ENCODE data around the gene ROPN1L. TPM values are rescaled to one million over a fixed set of nuclear protein-coding genes. Genes with fewer than 3 reads are reported as not detected.

Gene ROPN1L
- total and polyA plus RNA-seq, 4 donors: 12.0 to 34.8 (median 27.2) TPM

DNA sequence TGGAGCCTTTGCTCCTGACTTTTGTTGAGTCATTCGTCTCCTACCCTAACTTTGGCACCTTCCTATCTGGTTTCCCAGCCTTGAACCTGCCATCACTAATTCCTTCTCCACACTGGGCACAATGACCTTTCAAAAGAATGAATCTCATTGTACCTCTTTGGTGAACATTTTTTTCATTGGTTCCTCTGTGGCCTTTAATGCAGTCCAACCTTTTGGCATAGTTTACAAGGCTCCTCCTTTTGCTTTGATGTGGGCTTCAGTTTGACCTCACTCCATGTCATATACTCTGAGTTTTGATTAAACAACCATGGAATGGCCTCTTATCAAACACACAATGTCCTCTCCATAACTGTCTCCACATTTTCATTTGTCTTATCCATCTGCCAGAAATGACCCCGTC lies 14.5 kb upstream of the ROPN1L start:
- ATAC-seq (ENCODE audit: insufficient read depth, low FRiP score) (no peak), DNase-seq (no peak)
- H3K9ac ChIP-seq (ENCODE audit: insufficient read depth in 1 of 2, low read length in 2 of 2): no peak overlapping the region
- no peaks in the 10 kb centered on the region for H3K9me3 ChIP-seq (ENCODE audit: control insufficient read depth in 4 of 4, insufficient read depth in 3 of 4, low read length in 3 of 4)
- TF ChIP-seq, protein P1, sequence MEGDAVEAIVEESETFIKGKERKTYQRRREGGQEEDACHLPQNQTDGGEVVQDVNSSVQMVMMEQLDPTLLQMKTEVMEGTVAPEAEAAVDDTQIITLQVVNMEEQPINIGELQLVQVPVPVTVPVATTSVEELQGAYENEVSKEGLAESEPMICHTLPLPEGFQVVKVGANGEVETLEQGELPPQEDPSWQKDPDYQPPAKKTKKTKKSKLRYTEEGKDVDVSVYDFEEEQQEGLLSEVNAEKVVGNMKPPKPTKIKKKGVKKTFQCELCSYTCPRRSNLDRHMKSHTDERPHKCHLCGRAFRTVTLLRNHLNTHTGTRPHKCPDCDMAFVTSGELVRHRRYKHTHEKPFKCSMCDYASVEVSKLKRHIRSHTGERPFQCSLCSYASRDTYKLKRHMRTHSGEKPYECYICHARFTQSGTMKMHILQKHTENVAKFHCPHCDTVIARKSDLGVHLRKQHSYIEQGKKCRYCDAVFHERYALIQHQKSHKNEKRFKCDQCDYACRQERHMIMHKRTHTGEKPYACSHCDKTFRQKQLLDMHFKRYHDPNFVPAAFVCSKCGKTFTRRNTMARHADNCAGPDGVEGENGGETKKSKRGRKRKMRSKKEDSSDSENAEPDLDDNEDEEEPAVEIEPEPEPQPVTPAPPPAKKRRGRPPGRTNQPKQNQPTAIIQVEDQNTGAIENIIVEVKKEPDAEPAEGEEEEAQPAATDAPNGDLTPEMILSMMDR (IDR thresholded peaks at IDR 0.05; ENCODE audit: control extremely low read depth, extremely low read depth): no peak
- no peak overlapping the region for H3K4me3 ChIP-seq
- peaks cover 23 to 45% (median 41%) of the 10 kb centered on the region in 4 donors for H3K36me3 ChIP-seq (ENCODE audit: control insufficient read depth in 4 of 4, insufficient read depth in 4 of 4, low read length in 4 of 4)
- H3K27ac ChIP-seq (ENCODE audit: low read depth in 1 of 2, low read length in 1 of 2): no peak overlapping the region
- no peaks in the 10 kb centered on the region for H3K27me3 ChIP-seq (ENCODE audit: control insufficient read depth in 3 of 3, insufficient read depth in 3 of 3, low read length in 2 of 3)
- 97 to 98% methylated on average over 2 of the region's 2 CpGs for WGBS, 2 donors
- H3K4me1 ChIP-seq (ENCODE audit: control insufficient read depth in 5 of 5, insufficient read depth in 5 of 5, low read length in 5 of 5): peaks cover 0 to 2% (median 0%) of the 10 kb centered on the region in 5 donors

DNA sequence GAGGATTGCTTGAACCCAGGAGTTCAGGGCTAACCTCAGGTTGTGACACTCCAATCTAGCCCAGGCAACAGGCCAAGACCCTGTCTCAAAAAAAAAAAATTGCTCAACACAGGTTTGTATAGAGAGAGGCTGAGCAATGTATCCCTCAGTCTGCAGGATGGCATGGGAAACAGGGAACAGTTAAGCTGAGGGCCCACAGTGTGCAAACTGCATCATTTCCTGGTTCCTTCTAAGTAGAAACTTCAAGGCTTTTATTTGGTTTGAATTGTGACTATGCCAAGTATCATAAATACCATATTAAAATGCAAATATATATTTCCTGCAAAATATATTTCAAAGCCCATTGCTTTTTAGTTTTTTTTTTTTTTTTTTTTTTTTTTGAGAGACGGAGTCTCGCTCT lies 13.7 kb upstream of the ROPN1L start:
- ATAC-seq (ENCODE audit: insufficient read depth, low FRiP score): no peak
- DNase-seq: no peak
- H3K4me3 ChIP-seq: no peak overlapping the region
- H3K27me3 ChIP-seq (ENCODE audit: control insufficient read depth in 3 of 3, insufficient read depth in 3 of 3, low read length in 2 of 3): no peaks in the 10 kb centered on the region
- peaks cover 26 to 47% (median 45%) of the 10 kb centered on the region in 4 donors for H3K36me3 ChIP-seq (ENCODE audit: control insufficient read depth in 4 of 4, insufficient read depth in 4 of 4, low read length in 4 of 4)
- 98 to 100% methylated on average over 2 of the region's 2 CpGs for WGBS, 2 donors
- no peaks in the 10 kb centered on the region for H3K9me3 ChIP-seq (ENCODE audit: control insufficient read depth in 4 of 4, insufficient read depth in 3 of 4, low read length in 3 of 4)
- no peak overlapping the region for H3K9ac ChIP-seq (ENCODE audit: insufficient read depth in 1 of 2, low read length in 2 of 2)
- TF ChIP-seq, protein P1 (IDR thresholded peaks at IDR 0.05; ENCODE audit: control extremely low read depth, extremely low read depth): no peak
- peaks cover 0 to 2% (median 0%) of the 10 kb centered on the region in 5 donors for H3K4me1 ChIP-seq (ENCODE audit: control insufficient read depth in 5 of 5, insufficient read depth in 5 of 5, low read length in 5 of 5)
- no peak overlapping the region for H3K27ac ChIP-seq (ENCODE audit: low read depth in 1 of 2, low read length in 1 of 2)

DNA sequence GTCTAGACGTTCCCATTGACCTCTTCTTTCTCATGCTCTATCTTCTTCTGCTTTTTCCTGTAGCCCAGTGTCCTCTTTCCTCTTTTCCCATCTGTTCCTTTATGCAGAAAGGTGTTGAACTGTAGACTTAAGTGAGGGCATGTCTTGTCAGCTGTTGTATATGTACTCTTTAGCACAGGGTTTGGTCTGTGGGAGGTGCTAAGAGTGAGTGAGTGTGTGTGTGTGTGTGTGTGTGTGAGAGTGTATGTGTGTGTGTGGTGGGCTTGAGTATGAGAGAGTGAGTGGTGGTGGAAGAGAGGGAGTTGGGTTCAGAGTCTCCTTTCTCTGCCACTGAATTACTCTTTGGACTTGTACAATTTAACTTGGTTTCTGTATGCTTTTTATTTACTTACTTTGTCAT lies 10.3 kb upstream of the ROPN1L start:
- ATAC-seq (ENCODE audit: insufficient read depth, low FRiP score): no peak
- TF ChIP-seq, protein P1 (IDR thresholded peaks at IDR 0.05; ENCODE audit: control extremely low read depth, extremely low read depth): no peak
- 43 to 71% methylated on average over 1 of the region's 1 CpG for WGBS, 2 donors
- H3K4me1 ChIP-seq (ENCODE audit: control insufficient read depth in 5 of 5, insufficient read depth in 5 of 5, low read length in 5 of 5): no peaks in the 10 kb centered on the region
- no peak overlapping the region for H3K4me3 ChIP-seq
- no peak overlapping the region for H3K27ac ChIP-seq (ENCODE audit: low read depth in 1 of 2, low read length in 1 of 2)
- H3K27me3 ChIP-seq (ENCODE audit: control insufficient read depth in 3 of 3, insufficient read depth in 3 of 3, low read length in 2 of 3): no peaks in the 10 kb centered on the region
- H3K9ac ChIP-seq (ENCODE audit: insufficient read depth in 1 of 2, low read length in 2 of 2): no peak overlapping the region
- DNase-seq: no peak
- H3K9me3 ChIP-seq (ENCODE audit: control insufficient read depth in 4 of 4, insufficient read depth in 3 of 4, low read length in 3 of 4): no peaks in the 10 kb centered on the region
- peaks cover 30 to 56% (median 45%) of the 10 kb centered on the region in 4 donors for H3K36me3 ChIP-seq (ENCODE audit: control insufficient read depth in 4 of 4, insufficient read depth in 4 of 4, low read length in 4 of 4)
